HEK293 (cell line): Measurements from ENCODE around the gene PYY.

ENCODE experiments used
- GLIS1 ChIP-seq: fragments of 450-650 bp; formaldehyde crosslinking; IDR thresholded peaks from 2 replicates; pipeline ENCODE4 v1.5.1; 2016; ENCODE audit warnings: missing biosample characterization, missing genetic modification characterization
- KLF1 ChIP-seq: fragments of 450-650 bp; formaldehyde crosslinking; IDR thresholded peaks from 2 replicates; pipeline ENCODE4 v1.5.1; 2016; ENCODE audit warnings: missing biosample characterization, missing genetic modification characterization
- SALL2 ChIP-seq: fragments of 450-650 bp; formaldehyde crosslinking; IDR thresholded peaks from 2 replicates; pipeline ENCODE4 v1.5.0; 2017; ENCODE audit warnings: missing biosample characterization, mild to moderate bottlenecking, missing genetic modification characterization, borderline replicate concordance
- TSHZ1 ChIP-seq: fragments of 450-650 bp; formaldehyde crosslinking; IDR thresholded peaks from 2 replicates; pipeline ENCODE4 v1.5.1; 2016; ENCODE audit warnings: missing biosample characterization, missing genetic modification characterization, borderline replicate concordance
- YY1 ChIP-seq: fragments of 450-650 bp; formaldehyde crosslinking; IDR thresholded peaks from 2 replicates; pipeline ENCODE4 v1.5.1; 2018; ENCODE audit warnings: missing biosample characterization, missing genetic modification characterization
- ZBTB11 ChIP-seq: fragments of 450-650 bp; formaldehyde crosslinking; conservative IDR thresholded peaks from 2 replicates; pipeline ENCODE4 v1.5.1; 2016; ENCODE audit warnings: low read depth, missing biosample characterization, missing genetic modification characterization
- ZBTB44 ChIP-seq: fragments of 450-650 bp; IDR thresholded peaks from 2 replicates; pipeline ENCODE4 v1.5.1; 2018; ENCODE audit warnings: missing biosample characterization, mild to moderate bottlenecking, missing genetic modification characterization
- ZNF121 ChIP-seq: fragments of 450-650 bp; formaldehyde crosslinking; IDR thresholded peaks from 2 replicates; pipeline ENCODE4 v1.5.1; 2016; ENCODE audit warnings: missing biosample characterization, missing genetic modification characterization
- ZNF133 ChIP-seq: fragments of 450-650 bp; formaldehyde crosslinking; IDR thresholded peaks from 2 replicates; pipeline ENCODE4 v1.5.1; 2016; ENCODE audit warnings: missing biosample characterization, missing genetic modification characterization
- ZNF140 ChIP-seq: fragments of 450-650 bp; formaldehyde crosslinking; IDR thresholded peaks from 2 replicates; pipeline ENCODE4 v1.5.1; 2016; ENCODE audit warnings: missing biosample characterization, missing genetic modification characterization
- ZNF23 ChIP-seq: fragments of 450-650 bp; formaldehyde crosslinking; IDR thresholded peaks from 2 replicates; pipeline ENCODE4 v1.5.1; 2016; ENCODE audit warnings: missing biosample characterization, missing genetic modification characterization, borderline replicate concordance
- ZNF292 ChIP-seq: fragments of 450-650 bp; formaldehyde crosslinking; IDR thresholded peaks from 2 replicates; pipeline ENCODE4 v1.5.1; 2016; ENCODE audit warnings: low read depth, missing biosample characterization, missing genetic modification characterization, borderline replicate concordance
- ZNF302 ChIP-seq: fragments of 450-650 bp; formaldehyde crosslinking; IDR thresholded peaks from 2 replicates; pipeline ENCODE4 v1.5.1; 2016; ENCODE audit warnings: missing biosample characterization, missing genetic modification characterization, low read depth
- ZNF426 ChIP-seq: fragments of 450-650 bp; formaldehyde crosslinking; IDR thresholded peaks from 2 replicates; pipeline ENCODE4 v1.5.1; 2017; ENCODE audit warnings: missing biosample characterization, missing genetic modification characterization, mild to moderate bottlenecking, inconsistent platforms, moderate library complexity
- ZNF449 ChIP-seq: fragments of 450-650 bp; formaldehyde crosslinking; IDR thresholded peaks from 2 replicates; pipeline ENCODE4 v1.5.1; 2017; ENCODE audit warnings: missing biosample characterization, mild to moderate bottlenecking, missing genetic modification characterization, moderate library complexity
- ZNF571 ChIP-seq: fragments of 450-650 bp; formaldehyde crosslinking; IDR thresholded peaks from 2 replicates; pipeline ENCODE4 v1.5.0; 2017; ENCODE audit warnings: missing biosample characterization, missing genetic modification characterization
- ZNF585B ChIP-seq: fragments of 450-650 bp; formaldehyde crosslinking; IDR thresholded peaks from 2 replicates; pipeline ENCODE4 v1.5.1; 2016; ENCODE audit warnings: missing biosample characterization, missing genetic modification characterization
- ZNF596 ChIP-seq: fragments of 450-650 bp; IDR thresholded peaks from 2 replicates; pipeline ENCODE4 v1.5.0; 2018; ENCODE audit warnings: missing biosample characterization, mild to moderate bottlenecking, missing genetic modification characterization, moderate library complexity
- ZNF600 ChIP-seq: fragments of 450-650 bp; formaldehyde crosslinking; IDR thresholded peaks from 2 replicates; pipeline ENCODE4 v1.5.1; 2016; ENCODE audit warnings: missing biosample characterization, missing genetic modification characterization
- ZNF610 ChIP-seq: fragments of 450-650 bp; formaldehyde crosslinking; IDR thresholded peaks from 2 replicates; pipeline ENCODE4 v1.5.1; 2016; ENCODE audit warnings: missing biosample characterization, missing genetic modification characterization, borderline replicate concordance
- ZNF629 ChIP-seq: fragments of 450-650 bp; formaldehyde crosslinking; IDR thresholded peaks from 2 replicates; pipeline ENCODE4 v1.5.1; 2017; ENCODE audit warnings: missing biosample characterization, missing genetic modification characterization
- ZNF654 ChIP-seq: fragments of 450-650 bp; formaldehyde crosslinking; IDR thresholded peaks from 2 replicates; pipeline ENCODE4 v1.5.1; 2016; ENCODE audit warnings: low read depth, missing biosample characterization, missing genetic modification characterization
- ZNF658 ChIP-seq: fragments of 450-650 bp; formaldehyde crosslinking; IDR thresholded peaks from 2 replicates; pipeline ENCODE4; 2016; ENCODE audit warnings: missing biosample characterization, missing genetic modification characterization
- ZNF664 ChIP-seq: fragments of 450-650 bp; formaldehyde crosslinking; IDR thresholded peaks from 2 replicates; pipeline ENCODE4 v1.5.1; 2016; ENCODE audit warnings: missing biosample characterization, missing genetic modification characterization
- ZNF692 ChIP-seq: fragments of 450-650 bp; formaldehyde crosslinking; IDR thresholded peaks from 2 replicates; pipeline ENCODE4 v1.5.1; 2016; ENCODE audit warnings: missing biosample characterization, missing genetic modification characterization
- ZNF843 ChIP-seq: fragments of 450-650 bp; formaldehyde crosslinking; IDR thresholded peaks from 2 replicates; pipeline ENCODE4 v1.5.1; 2016; ENCODE audit warnings: missing biosample characterization, missing genetic modification characterization
- ZSCAN16 ChIP-seq: fragments of 450-650 bp; formaldehyde crosslinking; IDR thresholded peaks from 2 replicates; pipeline ENCODE4 v1.5.1; 2016; ENCODE audit warnings: missing biosample characterization, missing genetic modification characterization
- ZSCAN18 ChIP-seq: fragments of 450-650 bp; formaldehyde crosslinking; IDR thresholded peaks from 2 replicates; pipeline ENCODE4 v1.5.1; 2016; ENCODE audit warnings: missing biosample characterization, missing genetic modification characterization

Gene PYY

GRCh38 chr17:43907425-43907981 lies 46.2 kb downstream of the PYY start, which contains the start of gene MPP2 (continued):
- TF ChIP-seq TSHZ1 (tag by site-specific recombination) = no peak
- no peak for TF ChIP-seq ZNF585B (tag by site-specific recombination)
- TF ChIP-seq ZNF664 = no peak
- TF ChIP-seq ZSCAN18 (tag by site-specific recombination) = no peak
- peak; percentile 33; the same call in 1 of the 2 replicates for TF ChIP-seq KLF1 (tag by site-specific recombination)
- TF ChIP-seq ZNF140 (tag by site-specific recombination) = no peak
- TF ChIP-seq ZNF449 = no peak
- no peak for TF ChIP-seq ZBTB11 (tag by site-specific recombination)
- TF ChIP-seq ZNF302 = no peak
- TF ChIP-seq ZNF692 = peak; percentile 100
- TF ChIP-seq ZNF23 = no peak
- TF ChIP-seq ZNF133 (tag by site-specific recombination) = no peak
- TF ChIP-seq ZNF629 (tag by site-specific recombination) = no peak
- TF ChIP-seq YY1 = no peak
- no peak for TF ChIP-seq ZNF571 (tag by site-specific recombination)
- peak; percentile 84; the same call in 1 of the 2 replicates for TF ChIP-seq ZNF600 (tag by site-specific recombination)
- TF ChIP-seq ZNF654 (tag by site-specific recombination) = 0 out of 2 replicates have a peak, but pooled peaks have one; percentile 6
- TF ChIP-seq ZNF843 (tag by site-specific recombination) = 0 out of 2 replicates have a peak, but pooled peaks have one; percentile 10
- no peak for TF ChIP-seq ZNF121 (tag by site-specific recombination)
- no peak for TF ChIP-seq GLIS1 (tag by site-specific recombination)
- no peak for TF ChIP-seq ZBTB44 (tag by site-specific recombination)
- TF ChIP-seq ZNF610 (tag by site-specific recombination) = no peak
- no peak for TF ChIP-seq ZSCAN16
- no peak for TF ChIP-seq ZNF658 (tag by site-specific recombination)
- no peak for TF ChIP-seq ZNF596 (tag by site-specific recombination)
- no peak for TF ChIP-seq SALL2
- TF ChIP-seq ZNF426 = no peak
- TF ChIP-seq ZNF292 = no peak
